ENCODE measurements around the gene PIGR. TPM values are rescaled to one million over a fixed set of nuclear protein-coding genes. Genes with fewer than 3 reads are reported as not detected.
A peak's percentile ranks its signal among the peaks of the same experiment; 100 is the strongest.

Gene PIGR, protein sequence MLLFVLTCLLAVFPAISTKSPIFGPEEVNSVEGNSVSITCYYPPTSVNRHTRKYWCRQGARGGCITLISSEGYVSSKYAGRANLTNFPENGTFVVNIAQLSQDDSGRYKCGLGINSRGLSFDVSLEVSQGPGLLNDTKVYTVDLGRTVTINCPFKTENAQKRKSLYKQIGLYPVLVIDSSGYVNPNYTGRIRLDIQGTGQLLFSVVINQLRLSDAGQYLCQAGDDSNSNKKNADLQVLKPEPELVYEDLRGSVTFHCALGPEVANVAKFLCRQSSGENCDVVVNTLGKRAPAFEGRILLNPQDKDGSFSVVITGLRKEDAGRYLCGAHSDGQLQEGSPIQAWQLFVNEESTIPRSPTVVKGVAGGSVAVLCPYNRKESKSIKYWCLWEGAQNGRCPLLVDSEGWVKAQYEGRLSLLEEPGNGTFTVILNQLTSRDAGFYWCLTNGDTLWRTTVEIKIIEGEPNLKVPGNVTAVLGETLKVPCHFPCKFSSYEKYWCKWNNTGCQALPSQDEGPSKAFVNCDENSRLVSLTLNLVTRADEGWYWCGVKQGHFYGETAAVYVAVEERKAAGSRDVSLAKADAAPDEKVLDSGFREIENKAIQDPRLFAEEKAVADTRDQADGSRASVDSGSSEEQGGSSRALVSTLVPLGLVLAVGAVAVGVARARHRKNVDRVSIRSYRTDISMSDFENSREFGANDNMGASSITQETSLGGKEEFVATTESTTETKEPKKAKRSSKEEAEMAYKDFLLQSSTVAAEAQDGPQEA
- polyA plus RNA-seq (2011; rRNA removed) (0.01 and 0.03 TPM in 2 replicates), polyA plus RNA-seq (2017; fragmentation: RNase III; extraction: RNeasy Plus Mini Kit Qiagen cat#74134 plus additional on column Dnase treatment) (not detected in 3 replicates), polyA minus RNA-seq (2011; rRNA and poly(A)+ RNA removed) (not detected in 2 replicates)
- polyA plus RNA-seq (2012; cell fraction: cytosol; rRNA removed) = 0.01 TPM in 1 of 2 replicates, not detected in the other
- polyA plus RNA-seq (2012; cell fraction: nucleus; rRNA removed) = 0.01 TPM in 2 replicates

DNA sequence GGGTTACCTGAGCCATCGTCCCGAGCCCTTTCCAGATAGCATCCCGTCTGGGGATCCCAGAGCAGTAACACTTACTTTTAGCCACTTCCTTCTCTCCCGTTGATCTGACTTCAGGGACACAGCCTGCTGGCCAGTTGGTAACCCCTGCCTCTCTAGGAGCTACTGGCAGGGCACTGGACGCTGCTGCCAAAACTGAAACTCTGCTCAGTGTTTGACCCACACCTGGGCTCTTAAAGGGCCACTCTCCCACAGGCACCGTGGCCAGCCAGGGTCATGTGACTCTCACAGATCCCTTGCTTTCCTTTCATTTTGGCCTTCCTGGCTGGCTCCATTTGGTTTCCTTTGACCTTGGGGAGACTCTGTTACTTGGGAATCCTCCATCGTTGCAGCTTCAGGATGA, at the start of gene PIGR:
Gene PIGR, minus strand, starts transcription at position 206 of the 400 bp plus-strand sequence. CDS start 5,935 bp downstream, outside the sequence.
- FAIRE-seq (no peak), ATAC-seq (no peak), DNase-seq (ENCODE audit: low read depth in 1 of 2, low spot score in 1 of 2) (no peak)
- ChIA-PET CTCF (interaction anchor here (1.0 to 4.1 kb wide), 8 partner anchors 9 to 355 kb away, joined by 3 to 17 read pairs (median 4); no protein-coding TSS in a partner anchor), POLR2A (no interaction called here)
- H3K9me3 ChIP-seq = 0 out of 3 replicates have a peak, but pooled peaks cover 5% of the 10 kb centered on the region
- H3K27ac ChIP-seq = no peak within 1 kb of the TSS
- WGBS (ENCODE audit: missing lambda C conversion rate) = 76% methylated on average over 7 of the region's 7 CpGs
- TF ChIP-seq HDAC2 (IDR thresholded peaks at IDR 0.05) (no peak), POLR2AphosphoS2 (conservative IDR thresholded peaks at IDR 0.05; ENCODE audit: low read length) (no peak), SMC3 (IDR thresholded peaks at IDR 0.05) (no peak), HOXA7 (CRISPR knock-in tag; IDR thresholded peaks at IDR 0.05) (no peak), CBX8 (IDR thresholded peaks at IDR 0.05) (no peak)
- TF ChIP-seq, protein P1, sequence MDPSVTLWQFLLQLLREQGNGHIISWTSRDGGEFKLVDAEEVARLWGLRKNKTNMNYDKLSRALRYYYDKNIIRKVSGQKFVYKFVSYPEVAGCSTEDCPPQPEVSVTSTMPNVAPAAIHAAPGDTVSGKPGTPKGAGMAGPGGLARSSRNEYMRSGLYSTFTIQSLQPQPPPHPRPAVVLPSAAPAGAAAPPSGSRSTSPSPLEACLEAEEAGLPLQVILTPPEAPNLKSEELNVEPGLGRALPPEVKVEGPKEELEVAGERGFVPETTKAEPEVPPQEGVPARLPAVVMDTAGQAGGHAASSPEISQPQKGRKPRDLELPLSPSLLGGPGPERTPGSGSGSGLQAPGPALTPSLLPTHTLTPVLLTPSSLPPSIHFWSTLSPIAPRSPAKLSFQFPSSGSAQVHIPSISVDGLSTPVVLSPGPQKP (IDR thresholded peaks at IDR 0.05; ENCODE audit: low read depth, low read length) = no peak
- TF ChIP-seq, protein P2, sequence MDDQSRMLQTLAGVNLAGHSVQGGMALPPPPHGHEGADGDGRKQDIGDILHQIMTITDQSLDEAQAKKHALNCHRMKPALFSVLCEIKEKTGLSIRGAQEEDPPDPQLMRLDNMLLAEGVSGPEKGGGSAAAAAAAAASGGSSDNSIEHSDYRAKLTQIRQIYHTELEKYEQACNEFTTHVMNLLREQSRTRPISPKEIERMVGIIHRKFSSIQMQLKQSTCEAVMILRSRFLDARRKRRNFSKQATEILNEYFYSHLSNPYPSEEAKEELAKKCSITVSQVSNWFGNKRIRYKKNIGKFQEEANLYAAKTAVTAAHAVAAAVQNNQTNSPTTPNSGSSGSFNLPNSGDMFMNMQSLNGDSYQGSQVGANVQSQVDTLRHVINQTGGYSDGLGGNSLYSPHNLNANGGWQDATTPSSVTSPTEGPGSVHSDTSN (IDR thresholded peaks at IDR 0.05) = no peak
- H3K4me3 ChIP-seq = no peak within 1 kb of the TSS
- H3K4me1 ChIP-seq = peaks cover 13% of the 10 kb centered on the region
- H3K4me2 ChIP-seq = no peak within 1 kb of the TSS

DNA sequence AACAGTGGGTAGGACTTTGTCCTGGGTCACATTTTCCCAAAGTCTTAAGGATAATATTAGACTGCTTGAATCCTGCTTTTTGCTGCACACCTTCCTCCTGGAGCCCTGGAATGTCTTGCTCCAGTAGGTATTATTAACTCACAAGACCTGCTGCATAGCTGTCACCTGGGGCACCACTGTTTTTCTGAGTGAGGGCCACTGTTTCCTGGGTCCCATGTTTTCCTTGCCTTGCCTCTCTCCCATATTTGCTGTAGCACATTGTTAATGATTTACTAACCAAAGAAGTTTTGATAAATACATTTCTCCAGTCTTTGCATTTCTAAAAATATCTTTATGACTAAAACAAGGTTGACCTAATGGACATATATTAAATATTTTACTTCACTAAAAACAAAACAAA, 46.5 kb upstream of the PIGR start:
- ATAC-seq (no peak; a peak in 1 of 6 replicates), DNase-seq (ENCODE audit: low read depth in 1 of 2, low spot score in 1 of 2) (no peak), FAIRE-seq (no peak)
- H3K4me2 ChIP-seq = peak overlapping the region; percentile 40
- H3K27ac ChIP-seq = 0 out of 6 replicates have a peak overlapping the region, but pooled peaks of 1 of the 2 experiments have one; percentile 33
- H3K4me1 ChIP-seq = peaks cover 9% of the 10 kb centered on the region; the same call in 2 of the 3 replicates
- TF ChIP-seq, protein P3, sequence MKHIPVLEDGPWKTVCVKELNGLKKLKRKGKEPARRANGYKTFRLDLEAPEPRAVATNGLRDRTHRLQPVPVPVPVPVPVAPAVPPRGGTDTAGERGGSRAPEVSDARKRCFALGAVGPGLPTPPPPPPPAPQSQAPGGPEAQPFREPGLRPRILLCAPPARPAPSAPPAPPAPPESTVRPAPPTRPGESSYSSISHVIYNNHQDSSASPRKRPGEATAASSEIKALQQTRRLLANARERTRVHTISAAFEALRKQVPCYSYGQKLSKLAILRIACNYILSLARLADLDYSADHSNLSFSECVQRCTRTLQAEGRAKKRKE (CRISPR knock-in tag; IDR thresholded peaks at IDR 0.05; ENCODE audit: low read depth) = no peak
- TF ChIP-seq NPAS2 (CRISPR knock-in tag; IDR thresholded peaks at IDR 0.05; ENCODE audit: borderline replicate concordance) (no peak), GATA3 (IDR thresholded peaks at IDR 0.05; ENCODE audit: borderline replicate concordance) (no peak), HOXA7 (CRISPR knock-in tag; IDR thresholded peaks at IDR 0.05) (no peak), EHF (CRISPR knock-in tag; IDR thresholded peaks at IDR 0.05) (no peak), SMC3 (IDR thresholded peaks at IDR 0.05) (no peak), ZNF302 (CRISPR knock-in tag; IDR thresholded peaks at IDR 0.05) (no peak), EP300 (IDR thresholded peaks at IDR 0.05) (no peak), RARB (CRISPR knock-in tag; IDR thresholded peaks at IDR 0.05) (no peak), MYC (IDR thresholded peaks at IDR 0.05; ENCODE audit: borderline replicate concordance, low read length) (no peak), CHD2 (IDR thresholded peaks at IDR 0.05; ENCODE audit: low read length, partially characterized antibody) (no peak)
- TF ChIP-seq, protein P4, sequence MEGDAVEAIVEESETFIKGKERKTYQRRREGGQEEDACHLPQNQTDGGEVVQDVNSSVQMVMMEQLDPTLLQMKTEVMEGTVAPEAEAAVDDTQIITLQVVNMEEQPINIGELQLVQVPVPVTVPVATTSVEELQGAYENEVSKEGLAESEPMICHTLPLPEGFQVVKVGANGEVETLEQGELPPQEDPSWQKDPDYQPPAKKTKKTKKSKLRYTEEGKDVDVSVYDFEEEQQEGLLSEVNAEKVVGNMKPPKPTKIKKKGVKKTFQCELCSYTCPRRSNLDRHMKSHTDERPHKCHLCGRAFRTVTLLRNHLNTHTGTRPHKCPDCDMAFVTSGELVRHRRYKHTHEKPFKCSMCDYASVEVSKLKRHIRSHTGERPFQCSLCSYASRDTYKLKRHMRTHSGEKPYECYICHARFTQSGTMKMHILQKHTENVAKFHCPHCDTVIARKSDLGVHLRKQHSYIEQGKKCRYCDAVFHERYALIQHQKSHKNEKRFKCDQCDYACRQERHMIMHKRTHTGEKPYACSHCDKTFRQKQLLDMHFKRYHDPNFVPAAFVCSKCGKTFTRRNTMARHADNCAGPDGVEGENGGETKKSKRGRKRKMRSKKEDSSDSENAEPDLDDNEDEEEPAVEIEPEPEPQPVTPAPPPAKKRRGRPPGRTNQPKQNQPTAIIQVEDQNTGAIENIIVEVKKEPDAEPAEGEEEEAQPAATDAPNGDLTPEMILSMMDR (IDR thresholded peaks at IDR 0.05) = no peak
- H3K4me3 ChIP-seq = no peak overlapping the region
- POLR2A ChIA-PET = no interaction called here
- CTCF ChIA-PET = interaction anchor here (0.7 to 3.5 kb wide), 9 partner anchors 10 to 412 kb away, joined by 3 to 31 read pairs (median 3); partner anchors contain the start of gene EIF2D
- H3K9me3 ChIP-seq = no peaks in the 10 kb centered on the region
